HTR-8/SVneo (cell line): ENCODE data around the gene KDM4D.
"Not testable (repeated sequence)": the region's sequence is repeated elsewhere in the genome, so short reads cannot be mapped to it uniquely, and the experiment has no call there.

Experiments
- DNase-seq: peaks from one replicate; pipeline ENCODE4 v3.0.0; 2011; ENCODE audit warnings: low spot score, mixed read lengths; ENCODE audit not compliant: insufficient read length
- FAIRE-seq: peaks from 2 replicates; lab custom pipeline; 2011; peaks lifted over from hg19 to GRCh38; lab: Jason Lieb, UNC

The KDM4D gene

DNA sequence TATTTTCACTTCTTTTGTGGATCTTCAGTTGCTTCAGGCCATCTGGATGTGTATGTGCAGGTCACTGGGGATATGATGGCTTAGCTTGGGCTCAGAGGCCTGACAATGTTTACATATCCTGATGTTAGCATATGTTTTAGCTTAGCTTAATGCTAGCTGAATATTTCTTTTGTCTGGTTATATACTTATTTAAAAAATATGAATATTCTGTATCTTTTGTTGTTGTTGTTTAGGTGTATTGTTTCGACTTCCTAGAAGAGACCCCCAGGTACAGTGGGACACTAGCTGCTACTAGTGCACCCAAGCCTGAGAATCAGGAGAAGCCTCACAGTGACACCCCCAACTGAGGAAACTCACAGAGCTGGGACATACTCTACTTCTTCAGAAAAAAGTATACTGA is 51.4 kb downstream of the KDM4D start, which contains the start of gene KDM4E:
TSS of gene KDM4E (plus strand) at position 301 of the 400 bp plus-strand sequence. CDS start 300 bp downstream, outside the sequence.
- FAIRE-seq = no peak
- DNase-seq = no peak

DNA sequence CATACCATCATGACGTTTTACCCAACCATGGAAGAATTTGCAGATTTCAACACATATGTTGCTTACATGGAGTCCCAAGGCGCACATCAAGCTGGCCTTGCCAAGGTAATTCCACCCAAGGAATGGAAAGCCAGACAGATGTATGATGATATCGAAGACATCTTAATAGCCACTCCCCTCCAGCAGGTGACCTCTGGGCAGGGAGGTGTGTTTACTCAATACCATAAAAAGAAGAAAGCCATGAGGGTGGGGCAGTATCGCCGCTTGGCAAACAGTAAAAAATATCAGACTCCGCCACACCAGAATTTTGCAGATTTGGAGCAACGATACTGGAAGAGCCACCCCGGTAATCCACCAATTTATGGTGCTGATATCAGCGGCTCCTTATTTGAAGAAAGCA is 52.1 kb downstream of the KDM4D start:
- not testable (repeated sequence) for FAIRE-seq, DNase-seq

DNA sequence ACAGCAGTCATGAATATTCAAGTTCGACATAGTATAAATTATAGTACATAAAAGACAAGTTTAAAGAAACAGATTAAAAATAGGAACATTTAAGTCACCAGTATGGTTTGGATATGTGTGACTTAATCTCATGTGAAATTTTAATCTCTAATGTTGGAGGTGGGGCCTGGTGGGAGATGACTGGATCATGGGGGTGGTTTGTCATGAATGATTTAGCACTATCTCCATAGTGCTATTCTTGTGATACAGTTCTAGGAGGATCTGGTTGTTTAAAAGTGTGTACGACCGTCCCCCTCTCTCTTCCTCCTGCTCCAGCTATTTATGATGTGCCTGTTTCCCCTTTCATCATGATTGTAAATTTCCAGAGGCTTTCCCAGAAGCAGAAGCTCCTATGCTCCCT is 54.8 kb downstream of the KDM4D start:
- FAIRE-seq (no peak), DNase-seq (no peak)

DNA sequence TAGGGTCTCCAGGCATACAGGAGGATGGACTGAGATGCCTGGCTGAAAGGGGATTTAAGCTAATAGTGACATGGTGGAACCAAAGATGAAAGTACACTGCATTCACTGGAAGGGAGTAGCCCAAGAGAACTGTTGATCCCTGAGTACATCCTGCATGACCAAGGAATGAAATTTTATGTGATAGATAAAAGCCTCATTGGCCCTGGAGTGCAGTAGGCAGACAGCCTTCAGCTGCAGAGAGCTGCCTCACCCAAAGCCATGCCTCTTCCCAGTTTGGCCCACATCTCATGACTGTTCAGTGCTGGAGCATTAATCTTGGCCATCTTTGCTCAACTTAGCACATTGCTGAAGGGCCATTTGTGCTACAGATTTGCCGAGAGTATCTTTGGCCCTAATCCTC is 59.5 kb downstream of the KDM4D start:
- no peak for FAIRE-seq
- DNase-seq = no peak

DNA sequence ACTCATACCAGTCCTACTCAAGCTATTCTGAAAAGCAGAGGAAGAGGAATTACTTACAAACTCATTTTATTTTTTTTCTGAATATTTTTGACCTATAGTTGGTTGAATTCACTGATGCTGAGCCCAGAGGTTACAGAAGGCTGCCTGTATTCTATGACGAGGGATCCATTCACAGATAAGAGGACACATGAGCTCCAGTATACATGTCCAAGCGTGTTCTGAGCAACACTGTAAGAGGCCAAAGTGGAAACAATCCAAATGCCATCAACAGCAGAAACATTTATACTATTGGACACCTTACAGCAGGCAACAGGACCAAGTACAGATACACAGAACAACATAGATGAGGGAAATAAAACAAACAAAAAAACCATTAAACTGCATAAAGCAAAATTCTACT is 61.8 kb downstream of the KDM4D start:
- no peak for FAIRE-seq
- no peak for DNase-seq

- not testable (repeated sequence) for DNase-seq, FAIRE-seq
Measured at GRCh38 chr11:95037356-95038035, 64.0 kb downstream of the KDM4D start.

DNA sequence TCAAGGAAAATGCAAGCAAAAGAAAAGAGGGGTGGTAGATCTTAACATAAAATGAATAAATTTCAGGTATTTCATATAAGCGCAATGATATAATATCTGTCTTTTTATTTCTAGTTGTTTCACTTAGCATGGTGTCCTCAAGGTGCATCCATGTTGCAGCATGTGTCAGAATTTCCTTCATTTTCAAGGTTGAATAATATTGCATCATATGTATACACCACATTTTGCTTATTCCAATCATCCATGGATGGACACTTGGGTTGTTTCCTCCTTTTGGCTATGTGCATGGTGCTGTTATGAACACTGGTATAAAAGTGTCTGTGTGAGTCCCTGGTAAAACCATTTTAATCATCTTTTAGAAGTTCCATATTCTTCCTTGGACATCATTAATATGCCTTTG is 68.7 kb downstream of the KDM4D start:
- DNase-seq (no peak), FAIRE-seq (no peak)

- DNase-seq (no peak), FAIRE-seq (no peak)
Measured at GRCh38 chr11:95042906-95043305, 69.4 kb downstream of the KDM4D start.

GRCh38 chr11:95044010-95044409 is 70.5 kb downstream of the KDM4D start:
- no peak for DNase-seq
- no peak for FAIRE-seq

DNA sequence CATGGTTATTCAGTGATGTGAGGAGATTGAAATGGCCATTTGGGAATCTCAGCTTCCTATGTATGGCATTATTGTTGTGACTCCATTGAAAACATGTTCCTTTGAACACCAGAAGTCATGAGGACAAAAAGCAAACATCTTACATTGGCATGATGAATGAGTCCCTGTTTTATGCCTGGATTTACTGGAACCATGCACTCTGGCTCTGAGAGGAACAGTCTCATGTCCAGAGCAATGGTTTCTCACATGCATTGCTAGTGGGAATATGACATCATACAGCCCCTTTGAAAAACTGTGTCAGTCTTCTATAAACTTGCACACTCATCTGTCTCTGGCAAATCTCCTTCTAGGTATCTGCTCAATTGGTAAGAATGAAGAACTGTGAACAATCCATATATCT is 72.3 kb downstream of the KDM4D start:
- FAIRE-seq (no peak), DNase-seq (no peak)
